Mammary epithelial cell (primary cell): ENCODE measurements around the gene PLEKHF1.

Source experiments
- CTCF ChIP-seq, 2 donors: IDR thresholded peaks in 1 of 2; conservative IDR thresholded peaks in 1 of 2; 2 replicates each; pipeline ENCODE4 v1.5.1; 2011 to 2012; ENCODE audit warnings: inconsistent platforms in 2 of 2, low read length in 2 of 2, mild to moderate bottlenecking in 2 of 2, control low read depth in 1 of 2, low read depth in 1 of 2; ENCODE audit not compliant: insufficient read depth in 1 of 2; ENCODE audit errors: extremely low read depth in 1 of 2
- EZH2 ChIP-seq: IDR thresholded peaks from 2 replicates; pipeline ENCODE4 v1.6.1; 2012; ENCODE audit warnings: low read length, inconsistent platforms, borderline replicate concordance

GRCh38 chr19:29694669-29695627, 29.7 kb downstream of the PLEKHF1 start:
- TF ChIP-seq CTCF (conservative IDR thresholded peaks at IDR 0.05 in 1 of 2, IDR thresholded peaks at IDR 0.05 in 1 of 2; ENCODE audit: extremely low read depth in 1 of 2, insufficient read depth in 1 of 2, low read depth in 1 of 2, low read length in 2 of 2) (peak; percentile 75 to 84), EZH2 (no peak)
